SU-DHL-6 (cell line): ENCODE results near the gene ADAM8.

Experiments used
- EZH2phosphoT487 ChIP-seq: fragments of 200-600 bp; sonication (generic), shearing (Covaris generic); conservative IDR thresholded peaks from 2 replicates; pipeline ENCODE4 v1.6.1; 2018; ENCODE audit warnings: mild to moderate bottlenecking, antibody characterized with exemption, low read length, moderate library complexity, mixed read lengths
- TF ChIP-seq, protein P1 (sequence below): fragments of 200-600 bp; sonication (generic); IDR thresholded peaks from one replicate; pipeline ENCODE4 v1.5.1; 2017; ENCODE audit warnings: antibody characterized with exemption, mild to moderate bottlenecking, low read length, moderate library complexity; ENCODE audit not compliant: insufficient read depth, poor library complexity, severe bottlenecking

DNA sequence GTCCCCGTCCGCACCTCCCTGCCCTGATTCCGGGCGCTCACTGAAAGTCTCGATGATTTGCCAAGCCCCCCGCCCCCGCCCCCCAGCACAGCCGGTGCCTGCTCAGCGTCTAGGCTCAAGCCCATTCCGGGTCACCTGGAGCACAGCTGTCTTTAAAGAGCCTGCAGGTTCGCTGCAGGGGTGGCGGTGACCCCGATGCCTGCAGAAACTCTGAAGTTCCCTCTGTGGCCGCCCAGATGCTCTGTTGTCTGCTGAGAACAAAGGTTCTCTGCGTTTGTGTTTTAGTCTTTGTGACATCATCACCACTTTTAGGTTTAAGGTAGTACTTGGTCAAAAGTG is 38.2 kb downstream of the ADAM8 start:
- TF ChIP-seq, protein P1, sequence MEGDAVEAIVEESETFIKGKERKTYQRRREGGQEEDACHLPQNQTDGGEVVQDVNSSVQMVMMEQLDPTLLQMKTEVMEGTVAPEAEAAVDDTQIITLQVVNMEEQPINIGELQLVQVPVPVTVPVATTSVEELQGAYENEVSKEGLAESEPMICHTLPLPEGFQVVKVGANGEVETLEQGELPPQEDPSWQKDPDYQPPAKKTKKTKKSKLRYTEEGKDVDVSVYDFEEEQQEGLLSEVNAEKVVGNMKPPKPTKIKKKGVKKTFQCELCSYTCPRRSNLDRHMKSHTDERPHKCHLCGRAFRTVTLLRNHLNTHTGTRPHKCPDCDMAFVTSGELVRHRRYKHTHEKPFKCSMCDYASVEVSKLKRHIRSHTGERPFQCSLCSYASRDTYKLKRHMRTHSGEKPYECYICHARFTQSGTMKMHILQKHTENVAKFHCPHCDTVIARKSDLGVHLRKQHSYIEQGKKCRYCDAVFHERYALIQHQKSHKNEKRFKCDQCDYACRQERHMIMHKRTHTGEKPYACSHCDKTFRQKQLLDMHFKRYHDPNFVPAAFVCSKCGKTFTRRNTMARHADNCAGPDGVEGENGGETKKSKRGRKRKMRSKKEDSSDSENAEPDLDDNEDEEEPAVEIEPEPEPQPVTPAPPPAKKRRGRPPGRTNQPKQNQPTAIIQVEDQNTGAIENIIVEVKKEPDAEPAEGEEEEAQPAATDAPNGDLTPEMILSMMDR, result no peak
- no peak for TF ChIP-seq EZH2phosphoT487
